Measurements from ENCODE around the gene HES7.

- no peak for TF ChIP-seq CTCF (IDR thresholded peaks at IDR 0.05)
- TF ChIP-seq POLR2A (IDR thresholded peaks at IDR 0.05; ENCODE audit: low read depth), result no peak
- TF ChIP-seq POLR2AphosphoS5 (IDR thresholded peaks at IDR 0.05), result no peak
- no peak for TF ChIP-seq EP300 (IDR thresholded peaks at IDR 0.05)
These were observed 23.4 kb upstream of the HES7 start for GRCh38 chr17:8147141-8147804.

Data from esophagus muscularis mucosa (tissue), 4 donors.